ENCODE results near the gene SLC5A3. TPM values are rescaled to one million over a fixed set of nuclear protein-coding genes. Genes with fewer than 3 reads are reported as not detected.

SLC5A3 gene
- total RNA-seq, 1 experiment from 2014 or later = 55.0 TPM

- Histone ChIP-seq H3K9ac (ENCODE audit: low read length) (no peak overlapping the region), H3K36me3 (ENCODE audit: insufficient read depth, low read length) (peaks cover 62% of the 10 kb centered on the region), H3K9me3 (ENCODE audit: low read length) (no peaks in the 10 kb centered on the region), H4K20me1 (ENCODE audit: insufficient read depth, low read depth, low read length) (peaks cover 13% of the 10 kb centered on the region), H3K4me2 (ENCODE audit: low read depth, low read length, poor library complexity, severe bottlenecking) (no peak overlapping the region), H3K27me3 (ENCODE audit: low read length) (no peaks in the 10 kb centered on the region), H3K9me2 (replicated peaks; ENCODE audit: insufficient read depth, low read length) (no peaks in the 10 kb centered on the region), H3K79me2 (ENCODE audit: low read length) (peaks cover 98% of the 10 kb centered on the region), H3K4me3 (ENCODE audit: low read length) (no peak overlapping the region), H3K4me1 (ENCODE audit: low read length) (peaks cover 63% of the 10 kb centered on the region), H2AFZ (ENCODE audit: low read length) (no peak overlapping the region), H3K27ac (ENCODE audit: low read length) (no peak overlapping the region)
- DNase-seq = no peak
Observed at GRCh38 chr21:34083357-34083756, 10.0 kb downstream of the SLC5A3 start.

GRCh38 chr21:34085129-34085528 is 11.8 kb downstream of the SLC5A3 start:
- H3K9me2 ChIP-seq (replicated peaks; ENCODE audit: insufficient read depth, low read length) = no peaks in the 10 kb centered on the region
- peaks cover 100% of the 10 kb centered on the region for H3K79me2 ChIP-seq (ENCODE audit: low read length)
- peaks cover 50% of the 10 kb centered on the region for H3K36me3 ChIP-seq (ENCODE audit: insufficient read depth, low read length)
- H3K27me3 ChIP-seq (ENCODE audit: low read length) = no peaks in the 10 kb centered on the region
- H3K27ac ChIP-seq (ENCODE audit: low read length) = no peak overlapping the region
- no peak overlapping the region for H3K4me3 ChIP-seq (ENCODE audit: low read length)
- H2AFZ ChIP-seq (ENCODE audit: low read length) = no peak overlapping the region
- peaks cover 63% of the 10 kb centered on the region for H3K4me1 ChIP-seq (ENCODE audit: low read length)
- H3K9ac ChIP-seq (ENCODE audit: low read length) = no peak overlapping the region
- no peak for DNase-seq
- H3K9me3 ChIP-seq (ENCODE audit: low read length) = no peaks in the 10 kb centered on the region
- peaks cover 21% of the 10 kb centered on the region for H4K20me1 ChIP-seq (ENCODE audit: insufficient read depth, low read depth, low read length)
- no peak overlapping the region for H3K4me2 ChIP-seq (ENCODE audit: low read depth, low read length, poor library complexity, severe bottlenecking)

- Histone ChIP-seq H4K20me1 (ENCODE audit: insufficient read depth, low read depth, low read length) (peaks cover 22% of the 10 kb centered on the region), H3K36me3 (ENCODE audit: insufficient read depth, low read length) (peaks cover 32% of the 10 kb centered on the region; the same call in 1 of the 2 replicates)
Observed at GRCh38 chr21:34086887-34087306, 13.5 kb downstream of the SLC5A3 start.

GRCh38 chr21:34088752-34089151 is 15.4 kb downstream of the SLC5A3 start:
- Histone ChIP-seq H4K20me1 (ENCODE audit: insufficient read depth, low read depth, low read length) (peaks cover 18% of the 10 kb centered on the region), H3K27ac (ENCODE audit: low read length) (no peak overlapping the region), H3K36me3 (ENCODE audit: insufficient read depth, low read length) (peaks cover 32% of the 10 kb centered on the region; the same call in 1 of the 2 replicates), H3K27me3 (ENCODE audit: low read length) (no peaks in the 10 kb centered on the region), H3K9ac (ENCODE audit: low read length) (no peak overlapping the region), H3K4me2 (ENCODE audit: low read depth, low read length, poor library complexity, severe bottlenecking) (no peak overlapping the region), H2AFZ (ENCODE audit: low read length) (no peak overlapping the region), H3K9me2 (replicated peaks; ENCODE audit: insufficient read depth, low read length) (no peaks in the 10 kb centered on the region), H3K4me3 (ENCODE audit: low read length) (no peak overlapping the region), H3K79me2 (ENCODE audit: low read length) (peaks cover 99% of the 10 kb centered on the region), H3K9me3 (ENCODE audit: low read length) (no peaks in the 10 kb centered on the region), H3K4me1 (ENCODE audit: low read length) (peaks cover 59% of the 10 kb centered on the region)
- DNase-seq = no peak

More at GRCh38 chr21:34086887-34087306, 13.5 kb downstream of the SLC5A3 start:
- Histone ChIP-seq H3K79me2 (ENCODE audit: low read length) (peaks cover 100% of the 10 kb centered on the region), H3K9me2 (replicated peaks; ENCODE audit: insufficient read depth, low read length) (no peaks in the 10 kb centered on the region), H3K4me3 (ENCODE audit: low read length) (no peak overlapping the region), H3K4me1 (ENCODE audit: low read length) (peaks cover 63% of the 10 kb centered on the region), H3K4me2 (ENCODE audit: low read depth, low read length, poor library complexity, severe bottlenecking) (no peak overlapping the region), H2AFZ (ENCODE audit: low read length) (no peak overlapping the region), H3K27me3 (ENCODE audit: low read length) (no peaks in the 10 kb centered on the region), H3K27ac (ENCODE audit: low read length) (no peak overlapping the region), H3K9ac (ENCODE audit: low read length) (no peak overlapping the region), H3K9me3 (ENCODE audit: low read length) (no peaks in the 10 kb centered on the region)
- DNase-seq = no peak

- Histone ChIP-seq H3K9ac (ENCODE audit: low read length) (no peak overlapping the region), H3K4me1 (ENCODE audit: low read length) (peaks cover 70% of the 10 kb centered on the region), H4K20me1 (ENCODE audit: insufficient read depth, low read depth, low read length) (peaks cover 20% of the 10 kb centered on the region), H3K9me2 (replicated peaks; ENCODE audit: insufficient read depth, low read length) (no peaks in the 10 kb centered on the region), H2AFZ (ENCODE audit: low read length) (no peak overlapping the region), H3K4me3 (ENCODE audit: low read length) (no peak overlapping the region), H3K4me2 (ENCODE audit: low read depth, low read length, poor library complexity, severe bottlenecking) (no peak overlapping the region), H3K27me3 (ENCODE audit: low read length) (no peaks in the 10 kb centered on the region), H3K79me2 (ENCODE audit: low read length) (peaks cover 99% of the 10 kb centered on the region), H3K27ac (ENCODE audit: low read length) (no peak overlapping the region), H3K36me3 (ENCODE audit: insufficient read depth, low read length) (peaks cover 37% of the 10 kb centered on the region), H3K9me3 (ENCODE audit: low read length) (no peaks in the 10 kb centered on the region)
- no peak for DNase-seq
Observed at GRCh38 chr21:34091032-34091431, 17.7 kb downstream of the SLC5A3 start.

- Histone ChIP-seq H3K4me2 (ENCODE audit: low read depth, low read length, poor library complexity, severe bottlenecking) (no peak overlapping the region), H3K27ac (ENCODE audit: low read length) (peak overlapping the region; percentile 18; the same call in 1 of the 2 replicates), H3K4me1 (ENCODE audit: low read length) (peaks cover 70% of the 10 kb centered on the region), H3K79me2 (ENCODE audit: low read length) (peaks cover 99% of the 10 kb centered on the region), H2AFZ (ENCODE audit: low read length) (no peak overlapping the region), H4K20me1 (ENCODE audit: insufficient read depth, low read depth, low read length) (peaks cover 20% of the 10 kb centered on the region), H3K9ac (ENCODE audit: low read length) (no peak overlapping the region), H3K9me2 (replicated peaks; ENCODE audit: insufficient read depth, low read length) (no peaks in the 10 kb centered on the region), H3K4me3 (ENCODE audit: low read length) (no peak overlapping the region), H3K27me3 (ENCODE audit: low read length) (no peaks in the 10 kb centered on the region), H3K9me3 (ENCODE audit: low read length) (no peaks in the 10 kb centered on the region), H3K36me3 (ENCODE audit: insufficient read depth, low read length) (peaks cover 41% of the 10 kb centered on the region)
- peak; percentile 56 for DNase-seq
Observed at GRCh38 chr21:34091607-34092006, 18.2 kb downstream of the SLC5A3 start.

- H3K4me3 ChIP-seq (ENCODE audit: low read length) = no peak overlapping the region
- no peaks in the 10 kb centered on the region for H3K9me2 ChIP-seq (replicated peaks; ENCODE audit: insufficient read depth, low read length)
- H4K20me1 ChIP-seq (ENCODE audit: insufficient read depth, low read depth, low read length) = peaks cover 20% of the 10 kb centered on the region
- DNase-seq = no peak
- peaks cover 74% of the 10 kb centered on the region for H3K4me1 ChIP-seq (ENCODE audit: low read length)
- no peak overlapping the region for H3K9ac ChIP-seq (ENCODE audit: low read length)
- H3K27ac ChIP-seq (ENCODE audit: low read length) = 0 out of 2 replicates have a peak overlapping the region, but pooled peaks have one; percentile 5
- H3K36me3 ChIP-seq (ENCODE audit: insufficient read depth, low read length) = peaks cover 47% of the 10 kb centered on the region
- peaks cover 99% of the 10 kb centered on the region for H3K79me2 ChIP-seq (ENCODE audit: low read length)
- H3K4me2 ChIP-seq (ENCODE audit: low read depth, low read length, poor library complexity, severe bottlenecking) = no peak overlapping the region
- H3K9me3 ChIP-seq (ENCODE audit: low read length) = no peaks in the 10 kb centered on the region
- H3K27me3 ChIP-seq (ENCODE audit: low read length) = no peaks in the 10 kb centered on the region
- H2AFZ ChIP-seq (ENCODE audit: low read length) = no peak overlapping the region
Observed at GRCh38 chr21:34092262-34092921, 19.0 kb downstream of the SLC5A3 start.

GRCh38 chr21:34093083-34093482 is 19.7 kb downstream of the SLC5A3 start:
- Histone ChIP-seq H3K9me3 (ENCODE audit: low read length) (no peaks in the 10 kb centered on the region), H3K9ac (ENCODE audit: low read length) (no peak overlapping the region), H3K4me2 (ENCODE audit: low read depth, low read length, poor library complexity, severe bottlenecking) (no peak overlapping the region), H3K79me2 (ENCODE audit: low read length) (peaks cover 99% of the 10 kb centered on the region), H4K20me1 (ENCODE audit: insufficient read depth, low read depth, low read length) (peaks cover 20% of the 10 kb centered on the region), H3K4me3 (ENCODE audit: low read length) (no peak overlapping the region), H2AFZ (ENCODE audit: low read length) (no peak overlapping the region), H3K9me2 (replicated peaks; ENCODE audit: insufficient read depth, low read length) (no peaks in the 10 kb centered on the region), H3K36me3 (ENCODE audit: insufficient read depth, low read length) (peaks cover 52% of the 10 kb centered on the region), H3K27ac (ENCODE audit: low read length) (no peak overlapping the region), H3K4me1 (ENCODE audit: low read length) (peaks cover 80% of the 10 kb centered on the region), H3K27me3 (ENCODE audit: low read length) (no peaks in the 10 kb centered on the region)
- DNase-seq = no peak
